Measurements from ENCODE around the gene AGAP2.

AGAP2 gene

GRCh38 chr12:57738661-57739237, at the start of gene AGAP2:
Gene AGAP2 (minus strand): TSS chr12:57738742. CDS start chr12:57738246, 496 bp downstream.
- ChIA-PET CTCF (interaction anchor here (0.6 to 4.8 kb wide), 4 partner anchors 14 to 284 kb away, joined by 3 to 55 read pairs (median 19); no protein-coding TSS in a partner anchor), POLR2A (no interaction called here)
- H3K4me3 ChIP-seq (ENCODE audit: low read depth, low read length), result peak within 1 kb of the TSS; percentile 37
- TF ChIP-seq ZNF580 (tag by site-specific recombination; IDR thresholded peaks at IDR 0.05) (no peak), ZNF19 (tag by site-specific recombination; IDR thresholded peaks at IDR 0.05; ENCODE audit: low read depth) (no peak), ZNF558 (tag by site-specific recombination; IDR thresholded peaks at IDR 0.05) (peak; percentile 37; the same call in 1 of the 2 replicates), GLI4 (tag by site-specific recombination; IDR thresholded peaks at IDR 0.05) (no peak), ZNF530 (tag by site-specific recombination; IDR thresholded peaks at IDR 0.05; ENCODE audit: low read depth) (no peak), ZFP69B (tag by site-specific recombination; IDR thresholded peaks at IDR 0.05) (peak; percentile 70; the same call in 1 of the 2 replicates), ZBTB10 (tag by site-specific recombination; IDR thresholded peaks at IDR 0.05) (peak; percentile 51), ZNF473 (tag by site-specific recombination; IDR thresholded peaks at IDR 0.05) (no peak), ZBTB21 (tag by site-specific recombination; IDR thresholded peaks at IDR 0.05) (peak; percentile 52), ZNF26 (tag by site-specific recombination; IDR thresholded peaks at IDR 0.05) (no peak), ZNF274 (IDR thresholded peaks at IDR 0.05; ENCODE audit: low read length) (no peak), ZNF274 (tag by site-specific recombination; IDR thresholded peaks at IDR 0.05; ENCODE audit: borderline replicate concordance) (no peak), ZNF211 (tag by site-specific recombination; IDR thresholded peaks at IDR 0.05; ENCODE audit: low read depth) (no peak), SETDB1 (IDR thresholded peaks at IDR 0.05; ENCODE audit: insufficient read length, low read length) (no peak), ZNF677 (tag by site-specific recombination; IDR thresholded peaks at IDR 0.05) (no peak), ZNF639 (tag by site-specific recombination; IDR thresholded peaks at IDR 0.05) (0 out of 2 replicates have a peak, but pooled peaks have one; percentile 41), ZNF76 (tag by site-specific recombination; IDR thresholded peaks at IDR 0.05; ENCODE audit: borderline replicate concordance, low read depth) (peak; percentile 56; the same call in 1 of the 2 replicates), ZNF398 (tag by site-specific recombination; IDR thresholded peaks at IDR 0.05) (peak; percentile 83), ZNF426 (tag by site-specific recombination; IDR thresholded peaks at IDR 0.05) (no peak), ZFP3 (tag by site-specific recombination; IDR thresholded peaks at IDR 0.05; ENCODE audit: low read depth) (no peak), ZNF423 (tag by site-specific recombination; IDR thresholded peaks at IDR 0.05) (no peak), PRDM1 (tag by site-specific recombination; IDR thresholded peaks at IDR 0.05) (no peak)
- TF ChIP-seq, protein P1, sequence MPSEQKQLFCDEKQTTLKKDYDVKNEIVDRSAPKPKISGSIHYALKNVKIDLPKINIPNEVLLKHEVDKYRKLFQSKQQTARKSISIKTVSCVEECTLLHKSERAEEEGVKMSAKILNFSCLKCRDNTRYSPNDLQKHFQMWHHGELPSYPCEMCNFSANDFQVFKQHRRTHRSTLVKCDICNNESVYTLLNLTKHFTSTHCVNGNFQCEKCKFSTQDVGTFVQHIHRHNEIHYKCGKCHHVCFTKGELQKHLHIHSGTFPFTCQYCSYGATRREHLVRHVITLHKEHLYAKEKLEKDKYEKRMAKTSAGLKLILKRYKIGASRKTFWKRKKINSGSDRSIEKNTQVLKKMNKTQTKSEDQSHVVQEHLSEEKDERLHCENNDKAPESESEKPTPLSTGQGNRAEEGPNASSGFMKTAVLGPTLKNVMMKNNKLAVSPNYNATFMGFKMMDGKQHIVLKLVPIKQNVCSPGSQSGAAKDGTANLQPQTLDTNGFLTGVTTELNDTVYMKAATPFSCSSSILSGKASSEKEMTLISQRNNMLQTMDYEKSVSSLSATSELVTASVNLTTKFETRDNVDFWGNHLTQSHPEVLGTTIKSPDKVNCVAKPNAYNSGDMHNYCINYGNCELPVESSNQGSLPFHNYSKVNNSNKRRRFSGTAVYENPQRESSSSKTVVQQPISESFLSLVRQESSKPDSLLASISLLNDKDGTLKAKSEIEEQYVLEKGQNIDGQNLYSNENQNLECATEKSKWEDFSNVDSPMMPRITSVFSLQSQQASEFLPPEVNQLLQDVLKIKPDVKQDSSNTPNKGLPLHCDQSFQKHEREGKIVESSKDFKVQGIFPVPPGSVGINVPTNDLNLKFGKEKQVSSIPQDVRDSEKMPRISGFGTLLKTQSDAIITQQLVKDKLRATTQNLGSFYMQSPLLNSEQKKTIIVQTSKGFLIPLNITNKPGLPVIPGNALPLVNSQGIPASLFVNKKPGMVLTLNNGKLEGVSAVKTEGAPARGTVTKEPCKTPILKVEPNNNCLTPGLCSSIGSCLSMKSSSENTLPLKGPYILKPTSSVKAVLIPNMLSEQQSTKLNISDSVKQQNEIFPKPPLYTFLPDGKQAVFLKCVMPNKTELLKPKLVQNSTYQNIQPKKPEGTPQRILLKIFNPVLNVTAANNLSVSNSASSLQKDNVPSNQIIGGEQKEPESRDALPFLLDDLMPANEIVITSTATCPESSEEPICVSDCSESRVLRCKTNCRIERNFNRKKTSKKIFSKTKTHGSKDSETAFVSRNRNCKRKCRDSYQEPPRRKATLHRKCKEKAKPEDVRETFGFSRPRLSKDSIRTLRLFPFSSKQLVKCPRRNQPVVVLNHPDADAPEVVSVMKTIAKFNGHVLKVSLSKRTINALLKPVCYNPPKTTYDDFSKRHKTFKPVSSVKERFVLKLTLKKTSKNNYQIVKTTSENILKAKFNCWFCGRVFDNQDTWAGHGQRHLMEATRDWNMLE (tag by site-specific recombination; conservative IDR thresholded peaks at IDR 0.05; ENCODE audit: low read depth), result no peak

More at GRCh38 chr12:57738661-57739237, at the start of gene AGAP2:
- Histone ChIP-seq H3K9me3 (ENCODE audit: control insufficient read depth, insufficient read depth, low read depth, low read length) (no peaks in the 10 kb centered on the region), H3K4me1 (ENCODE audit: control insufficient read depth, insufficient read depth, low read length) (peaks cover 6% of the 10 kb centered on the region; the same call in 1 of the 2 replicates), H3K36me3 (ENCODE audit: control insufficient read depth in 2 of 2, insufficient read depth in 1 of 2, low read length in 2 of 2) (no peaks in the 10 kb centered on the region), H3K27ac (ENCODE audit: extremely low read depth, low read depth, low read length) (no peak within 1 kb of the TSS; the same call in 1 of the 2 replicates)
